K562 (cell line): Measurements from ENCODE around the gene PODXL2. TPM values are rescaled to one million over a fixed set of nuclear protein-coding genes. Genes with fewer than 3 reads are reported as not detected.

Experiments used
- ATAC-seq: fragments of 200-7000 bp; cut with Tn5 transposase; 3 replicates; pipeline ENCODE4 v1.9.1; 2020; ENCODE audit warnings: moderate library complexity
- BruUV-seq: library from RNA; stranded (reverse); fragments of 400-500 nt; replicated peaks from 2 replicates; lab custom pipeline; 2021; lab: Mats Ljungman, UMichigan
- CTCF ChIA-PET: fragments of 300-600 bp; formaldehyde crosslinking; extraction: SDS; loops from one replicate; lab custom pipeline; 2021; ENCODE audit warnings: low intra/inter-chr PET ratio; lab: Yijun Ruan, JAX
- POLR2A ChIA-PET: fragments of 300-600, 350-650 bp; sonication (Branson Sonifier 250); formaldehyde crosslinking; extraction: SDS; loops from one replicate; lab custom pipeline; 2021; ENCODE audit warnings: antibody characterized with exemption, inconsistent platforms; lab: Yijun Ruan, JAX
- DNase-seq, 4 experiments: peaks; one replicate each; pipeline versions ENCODE4 v3.0.0 to v3.0.0-alpha.2; 2011 to 2018; ENCODE audit warnings: low spot score in 3 of 4, mixed read lengths in 3 of 4; ENCODE audit errors: extremely low read depth in 1 of 4
- FAIRE-seq: peaks from 2 replicates; lab custom pipeline; 2011; peaks lifted over from hg19 to GRCh38; lab: Jason Lieb, UNC
- H2AFZ ChIP-seq: 2 replicates; pipeline ENCODE4 v1.6.0; 2011; ENCODE audit warnings: low read depth, low read length, control low read depth, inconsistent platforms
- H3K27ac ChIP-seq: fragments of 200-600 bp; 3 replicates; pipeline ENCODE4 v1.8.0; 2011; ENCODE audit warnings: low read depth, mild to moderate bottlenecking, control low read depth, inconsistent platforms, low read length, moderate library complexity, mixed read lengths; ENCODE audit errors: extremely low read depth
- H3K27me3 ChIP-seq, 2 experiments: fragments of 300-600 bp in 1 of 2; 2 replicates in 1 of 2; 3 replicates in 1 of 2; pipeline versions ENCODE4 v1.6.0 to v1.8.0; 2011; ENCODE audit warnings: inconsistent platforms in 2 of 2, low read length in 2 of 2, mild to moderate bottlenecking in 1 of 2, mixed read lengths in 1 of 2, moderate library complexity in 1 of 2; ENCODE audit not compliant: control insufficient read depth in 2 of 2, insufficient read depth in 2 of 2
- H3K36me3 ChIP-seq: fragments of 300-600 bp; 3 replicates; pipeline ENCODE4 v1.8.0; 2011; ENCODE audit warnings: mild to moderate bottlenecking, low read length, inconsistent platforms; ENCODE audit not compliant: control insufficient read depth, insufficient read depth
- H3K4me1 ChIP-seq, 2 experiments: fragments of 200-600 bp in 1 of 2; replicated peaks in 1 of 2; 2 replicates in 1 of 2; 3 replicates in 1 of 2; pipeline versions ENCODE4 v1.5.1 to v1.8.0; 2011; ENCODE audit warnings: inconsistent platforms in 2 of 2, low read length in 2 of 2, mild to moderate bottlenecking in 1 of 2, mixed read lengths in 1 of 2, moderate library complexity in 1 of 2; ENCODE audit not compliant: control insufficient read depth in 2 of 2, insufficient read depth in 2 of 2
- H3K4me2 ChIP-seq: 2 replicates; pipeline ENCODE4 v1.6.1; 2011; ENCODE audit warnings: low read length, control low read depth, inconsistent platforms, mixed read lengths; ENCODE audit not compliant: insufficient read depth
- H3K4me3 ChIP-seq: fragments of 200-600 bp; sonication (generic), shearing (Covaris generic); 2 replicates; pipeline ENCODE4 v1.5.1; 2016; ENCODE audit warnings: control low read depth, inconsistent platforms
- H3K79me2 ChIP-seq: fragments of 200-600 bp; 3 replicates; pipeline ENCODE4 v1.8.0; 2011; ENCODE audit warnings: low read length, inconsistent platforms; ENCODE audit not compliant: control insufficient read depth, insufficient read depth
- H3K9ac ChIP-seq, 2 experiments: 2 replicates each; pipeline versions ENCODE4 v1.6.0 to v1.6.1; 2011; ENCODE audit warnings: low read depth in 2 of 2, low read length in 2 of 2, control low read depth in 1 of 2, inconsistent platforms in 1 of 2, mild to moderate bottlenecking in 1 of 2, mixed read lengths in 1 of 2; ENCODE audit not compliant: insufficient read depth in 1 of 2
- H3K9me1 ChIP-seq: one replicate; pipeline ENCODE4 v1.6.0; 2011; ENCODE audit warnings: inconsistent platforms, mild to moderate bottlenecking, low read length, moderate library complexity; ENCODE audit not compliant: control insufficient read depth, insufficient read depth
- H3K9me3 ChIP-seq: replicated peaks from 2 replicates; pipeline ENCODE4 v1.5.1; 2011; ENCODE audit warnings: low read depth, low read length, inconsistent platforms; ENCODE audit not compliant: control insufficient read depth, insufficient read depth
- H4K20me1 ChIP-seq: replicated peaks from 2 replicates; pipeline ENCODE4 v1.6.1; 2011; ENCODE audit warnings: low read length, inconsistent platforms, mixed read lengths; ENCODE audit not compliant: control insufficient read depth, insufficient read depth
- ELF2 ChIP-seq: fragments of 250-450 bp; sonication (Bioruptor Pico); IDR thresholded peaks from 2 replicates; pipeline ENCODE4 v1.5.0; 2021; ENCODE audit warnings: mild to moderate bottlenecking
- MED1 ChIP-seq: sonication (generic); formaldehyde crosslinking; IDR thresholded peaks from 2 replicates; pipeline ENCODE4 v1.8.1; 2023; ENCODE audit warnings: missing genetic modification reagents, borderline replicate concordance
- MYBL2 ChIP-seq, 2 experiments: fragments of 450-650 bp in 1 of 2; sonication (generic) in 1 of 2; formaldehyde crosslinking in 1 of 2; IDR thresholded peaks; 2 replicates each; pipeline versions ENCODE4 v1.6.1 to v1.8.1; 2017 to 2022; ENCODE audit warnings: borderline replicate concordance in 1 of 2, inconsistent platforms in 1 of 2, low read depth in 1 of 2, mild to moderate bottlenecking in 1 of 2, missing genetic modification reagents in 1 of 2, moderate library complexity in 1 of 2
- NCOR1 ChIP-seq: fragments of 450-650 bp; IDR thresholded peaks from 2 replicates; pipeline ENCODE4 v1.6.1; 2016; ENCODE audit warnings: mild to moderate bottlenecking, moderate library complexity
- PHF21A ChIP-seq: fragments of 450-650 bp; IDR thresholded peaks from 2 replicates; pipeline ENCODE4 v1.6.1; 2017; ENCODE audit warnings: low read depth, borderline replicate concordance
- SOX6 ChIP-seq: fragments of 450-650 bp; IDR thresholded peaks from 2 replicates; pipeline ENCODE4 v1.6.1; 2014; ENCODE audit warnings: mild to moderate bottlenecking
- STAT6 ChIP-seq: sonication (generic); formaldehyde crosslinking; IDR thresholded peaks from 2 replicates; pipeline ENCODE4 v1.8.1; 2023; ENCODE audit warnings: mild to moderate bottlenecking, missing genetic modification reagents
- TBL1XR1 ChIP-seq, 2 experiments: IDR thresholded peaks; 2 replicates each; pipeline ENCODE4 v1.6.1; 2012; ENCODE audit warnings: improper control_type of control experiment in 2 of 2, low read length in 2 of 2, mild to moderate bottlenecking in 1 of 2
- ZNF184 ChIP-seq: sonication (generic); formaldehyde crosslinking; IDR thresholded peaks from 2 replicates; pipeline ENCODE4 v1.5.0; 2020; ENCODE audit warnings: missing genetic modification reagents
- ZNF586 ChIP-seq: fragments of 450-650 bp; formaldehyde crosslinking; conservative IDR thresholded peaks from 2 replicates; pipeline ENCODE4 v1.4.0; 2020; ENCODE audit warnings: mild to moderate bottlenecking, moderate library complexity
- ZSCAN32 ChIP-seq: fragments of 450-650 bp; formaldehyde crosslinking; IDR thresholded peaks from 2 replicates; pipeline ENCODE4 v1.4.0; 2020; ENCODE audit warnings: mild to moderate bottlenecking, moderate library complexity
- WGBS: fragments of 100-300 bp; shearing (Covaris generic); methylation state at CpG from one replicate; pipeline ENCODE4 v1.1.6; 2016; ENCODE audit warnings: low coverage, mixed read lengths; ENCODE audit not compliant: insufficient coverage; ENCODE audit errors: missing lambda C conversion rate; 5-methylcytosine and 5-hydroxymethylcytosine counted together
- in situ Hi-C: fragments of 300-500 bp; cut with MboI; formaldehyde crosslinking; loops from 4 replicates; pipeline ENCODE4 v1.15.0; 2018; ENCODE audit warnings: inconsistent platforms, mixed read lengths
- intact Hi-C: fragments of 100-400 bp; cut with micrococcal nuclease; formaldehyde crosslinking; loops from 2 replicates; pipeline ENCODE4 v1.14.2; 2022
- polyA plus RNA-seq, 8 experiments: library from polyadenylated mRNA; depleted of rRNA in 4 of 8; stranded (reverse) in 5 of 8; unstranded in 3 of 8; fragments of >200 nt; fragmentation: Nextera tagmentation in 2 of 8; fragmentation: Illumina TruSeq in 1 of 8; extraction: Ambion mirVana in 2 of 8; extraction: Trizol in 1 of 8; gene quantifications; 2 replicates each; pipeline versions ENCODE4 v1.2.1 to v1.2.3, GENCODE V29; 2011 to 2014; ENCODE audit warnings: inconsistent platforms in 1 of 8, missing spikeins in 1 of 8
- total RNA-seq, 7 experiments: library from RNA; depleted of rRNA in 6 of 7; stranded (reverse); fragments of >200 nt in 6 of 7; fragmentation: Illumina TruSeq in 2 of 7; extraction: Trizol in 2 of 7; gene quantifications; 2 replicates each; pipeline versions ENCODE4 v1.2.1 to v1.2.3, GENCODE V29; 2011 to 2021; ENCODE audit warnings: low replicate concordance in 1 of 7
- TF ChIP-seq, protein P1 (sequence below): IDR thresholded peaks from 3 replicates; pipeline ENCODE4 v1.6.1; 2011; ENCODE audit warnings: borderline replicate concordance, mild to moderate bottlenecking, moderate library complexity; ENCODE audit not compliant: insufficient read length; ENCODE audit errors: extremely low read depth
- TF ChIP-seq, protein P2 (sequence below): fragments of 250-450 bp; sonication (Bioruptor Pico); IDR thresholded peaks from 2 replicates; pipeline ENCODE4 v1.4.0; 2020; ENCODE audit warnings: borderline replicate concordance

Gene PODXL2
- total and polyA plus RNA-seq, 9 of the 15 experiments (the other 6 are each of a cell fraction or from before 2014, with no cell fraction given): 0.03 to 52.5 (median 21.9) TPM

GRCh38 chr3:127590593-127591465 is 38.2 kb upstream of the PODXL2 start, which contains the start of gene TPRA1:
Gene TPRA1 (minus strand): TSS chr3:127590733. CDS start chr3:127580146, 10,587 bp downstream.
- peak within 1 kb of the TSS; percentile 94 for H2AFZ ChIP-seq
- peak; percentile 87 for FAIRE-seq
- H3K9me1 ChIP-seq: no peaks in the 10 kb centered on the region
- DNase-seq: peak; percentile 85 to 97 (median 90)
- H3K36me3 ChIP-seq: no peaks in the 10 kb centered on the region
- peaks cover 40% of the 10 kb centered on the region for H3K79me2 ChIP-seq
- peaks cover 48 to 63% of the 10 kb centered on the region in 2 experiments; a peak in 4 of 5 replicates for H3K4me1 ChIP-seq
- no peaks in the 10 kb centered on the region for H3K27me3 ChIP-seq
- H3K9ac ChIP-seq: peak within 1 kb of the TSS; percentile 77 to 99
- peak within 1 kb of the TSS; percentile 72 for H3K4me3 ChIP-seq
- peaks cover under 1% of the 10 kb centered on the region for H4K20me1 ChIP-seq
- no TSS peak for BruUV-seq
- in situ Hi-C loops (no loop called here), intact Hi-C loops (no loop called here)
- ATAC-seq: peak; percentile 88
- H3K27ac ChIP-seq: peak within 1 kb of the TSS; percentile 84
- POLR2A ChIA-PET: interaction anchor here (0.6 to 1.6 kb wide), 3 partner anchors 30 to 89 kb away, joined by 3 to 5 read pairs (median 3); no protein-coding TSS in a partner anchor
- 4% methylated on average over 21 of the region's 72 CpGs for WGBS
- CTCF ChIA-PET: no interaction called here
- peak within 1 kb of the TSS; percentile 82 for H3K4me2 ChIP-seq
- H3K9me3 ChIP-seq: no peaks in the 10 kb centered on the region
- TF ChIP-seq ZNF184 (CRISPR knock-in tag): no peak
- TF ChIP-seq MED1: no peak
- 0 out of 4 replicates have a peak, but pooled peaks of 1 of the 2 experiments have one; percentile 29 for TF ChIP-seq TBL1XR1 (IDR thresholded peaks at IDR 0.05; ENCODE audit: low read length in 2 of 2)
- TF ChIP-seq MYBL2 (IDR thresholded peaks at IDR 0.05; ENCODE audit: low read depth): no peak
- no peak for TF ChIP-seq MYBL2 (CRISPR knock-in tag; IDR thresholded peaks at IDR 0.05; ENCODE audit: borderline replicate concordance)
- TF ChIP-seq SOX6: no peak
- no peak for TF ChIP-seq PHF21A
- no peak for TF ChIP-seq ZNF586 (CRISPR knock-in tag)
- TF ChIP-seq, protein P1, sequence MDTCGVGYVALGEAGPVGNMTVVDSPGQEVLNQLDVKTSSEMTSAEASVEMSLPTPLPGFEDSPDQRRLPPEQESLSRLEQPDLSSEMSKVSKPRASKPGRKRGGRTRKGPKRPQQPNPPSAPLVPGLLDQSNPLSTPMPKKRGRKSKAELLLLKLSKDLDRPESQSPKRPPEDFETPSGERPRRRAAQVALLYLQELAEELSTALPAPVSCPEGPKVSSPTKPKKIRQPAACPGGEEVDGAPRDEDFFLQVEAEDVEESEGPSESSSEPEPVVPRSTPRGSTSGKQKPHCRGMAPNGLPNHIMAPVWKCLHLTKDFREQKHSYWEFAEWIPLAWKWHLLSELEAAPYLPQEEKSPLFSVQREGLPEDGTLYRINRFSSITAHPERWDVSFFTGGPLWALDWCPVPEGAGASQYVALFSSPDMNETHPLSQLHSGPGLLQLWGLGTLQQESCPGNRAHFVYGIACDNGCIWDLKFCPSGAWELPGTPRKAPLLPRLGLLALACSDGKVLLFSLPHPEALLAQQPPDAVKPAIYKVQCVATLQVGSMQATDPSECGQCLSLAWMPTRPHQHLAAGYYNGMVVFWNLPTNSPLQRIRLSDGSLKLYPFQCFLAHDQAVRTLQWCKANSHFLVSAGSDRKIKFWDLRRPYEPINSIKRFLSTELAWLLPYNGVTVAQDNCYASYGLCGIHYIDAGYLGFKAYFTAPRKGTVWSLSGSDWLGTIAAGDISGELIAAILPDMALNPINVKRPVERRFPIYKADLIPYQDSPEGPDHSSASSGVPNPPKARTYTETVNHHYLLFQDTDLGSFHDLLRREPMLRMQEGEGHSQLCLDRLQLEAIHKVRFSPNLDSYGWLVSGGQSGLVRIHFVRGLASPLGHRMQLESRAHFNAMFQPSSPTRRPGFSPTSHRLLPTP: no peak
- no peak for TF ChIP-seq STAT6 (CRISPR knock-in tag)
- no peak for TF ChIP-seq ELF2 (CRISPR knock-in tag)
- no peak for TF ChIP-seq ZSCAN32 (CRISPR knock-in tag)
- TF ChIP-seq, protein P2, sequence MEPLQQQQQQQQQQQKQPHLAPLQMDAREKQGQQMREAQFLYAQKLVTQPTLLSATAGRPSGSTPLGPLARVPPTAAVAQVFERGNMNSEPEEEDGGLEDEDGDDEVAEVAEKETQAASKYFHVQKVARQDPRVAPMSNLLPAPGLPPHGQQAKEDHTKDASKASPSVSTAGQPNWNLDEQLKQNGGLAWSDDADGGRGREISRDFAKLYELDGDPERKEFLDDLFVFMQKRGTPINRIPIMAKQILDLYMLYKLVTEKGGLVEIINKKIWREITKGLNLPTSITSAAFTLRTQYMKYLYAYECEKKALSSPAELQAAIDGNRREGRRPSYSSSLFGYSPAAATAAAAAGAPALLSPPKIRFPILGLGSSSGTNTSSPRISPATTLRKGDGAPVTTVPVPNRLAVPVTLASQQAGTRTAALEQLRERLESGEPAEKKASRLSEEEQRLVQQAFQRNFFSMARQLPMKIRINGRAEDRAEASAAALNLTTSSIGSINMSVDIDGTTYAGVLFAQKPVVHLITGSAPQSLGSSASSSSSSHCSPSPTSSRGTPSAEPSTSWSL (CRISPR knock-in tag): no peak
- TF ChIP-seq NCOR1: 0 out of 2 replicates have a peak, but pooled peaks have one; percentile 18
